ENCODE data around the gene SLC39A11. TPM values are rescaled to one million over a fixed set of nuclear protein-coding genes. Genes with fewer than 3 reads are reported as not detected.
"Not testable (repeated sequence)": the region's sequence is repeated elsewhere in the genome, so short reads cannot be mapped to it uniquely, and the experiment has no call there.

The SLC39A11 gene
- total RNA-seq, 3 donors from 2014 or later = 31.6 to 71.6 (median 51.6) TPM

DNA sequence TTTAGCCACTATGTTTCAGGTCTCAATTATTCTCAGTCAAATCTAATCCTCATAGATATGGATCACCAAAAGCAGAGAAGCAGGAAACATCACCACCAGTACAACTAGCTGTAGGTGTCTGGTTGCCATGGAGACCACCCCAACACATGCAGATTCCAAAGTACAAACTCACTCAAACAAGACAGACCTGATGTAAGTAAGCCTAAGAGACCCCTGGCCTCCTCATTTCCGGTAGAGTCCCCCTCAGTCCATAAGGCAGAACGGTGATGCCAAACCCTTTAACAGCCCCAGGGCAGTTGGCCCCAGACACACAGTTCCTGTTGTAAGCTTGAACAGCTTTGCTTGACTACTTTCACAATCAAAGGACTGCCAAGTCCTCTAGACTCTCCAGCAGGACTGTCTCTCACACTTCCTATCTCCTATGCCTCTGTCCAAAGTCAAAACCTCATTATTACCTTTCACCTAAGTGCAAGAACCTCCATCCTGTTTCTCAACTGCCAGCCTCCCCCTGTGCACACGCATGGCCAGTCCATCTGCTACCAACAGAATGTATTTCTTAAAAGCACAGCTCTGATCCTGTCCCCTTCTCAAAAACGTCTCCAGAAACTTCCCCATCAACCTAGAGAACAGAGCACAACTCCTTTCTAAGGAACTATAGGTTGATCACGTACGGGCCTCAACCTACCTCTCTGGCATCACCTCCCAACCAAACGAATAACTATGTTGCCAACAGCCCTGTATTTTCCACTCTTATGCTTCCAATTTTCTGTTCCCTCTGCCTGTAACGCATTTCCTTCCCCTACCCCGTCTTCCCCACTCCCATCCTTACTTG lies 23.9 kb downstream of the SLC39A11 start:
- intact Hi-C loops (cut with DNase I, micrococcal nuclease) = no loop called here
- Histone ChIP-seq H3K9me3 (no peaks in the 10 kb centered on the region), H3K36me3 (ENCODE audit: low read depth) (no peaks in the 10 kb centered on the region), H3K4me3 (no peak overlapping the region), H3K4me1 (ENCODE audit: low read depth) (no peaks in the 10 kb centered on the region)
- ATAC-seq = peak; percentile 32
- no peak for DNase-seq
- TF ChIP-seq, protein P1, sequence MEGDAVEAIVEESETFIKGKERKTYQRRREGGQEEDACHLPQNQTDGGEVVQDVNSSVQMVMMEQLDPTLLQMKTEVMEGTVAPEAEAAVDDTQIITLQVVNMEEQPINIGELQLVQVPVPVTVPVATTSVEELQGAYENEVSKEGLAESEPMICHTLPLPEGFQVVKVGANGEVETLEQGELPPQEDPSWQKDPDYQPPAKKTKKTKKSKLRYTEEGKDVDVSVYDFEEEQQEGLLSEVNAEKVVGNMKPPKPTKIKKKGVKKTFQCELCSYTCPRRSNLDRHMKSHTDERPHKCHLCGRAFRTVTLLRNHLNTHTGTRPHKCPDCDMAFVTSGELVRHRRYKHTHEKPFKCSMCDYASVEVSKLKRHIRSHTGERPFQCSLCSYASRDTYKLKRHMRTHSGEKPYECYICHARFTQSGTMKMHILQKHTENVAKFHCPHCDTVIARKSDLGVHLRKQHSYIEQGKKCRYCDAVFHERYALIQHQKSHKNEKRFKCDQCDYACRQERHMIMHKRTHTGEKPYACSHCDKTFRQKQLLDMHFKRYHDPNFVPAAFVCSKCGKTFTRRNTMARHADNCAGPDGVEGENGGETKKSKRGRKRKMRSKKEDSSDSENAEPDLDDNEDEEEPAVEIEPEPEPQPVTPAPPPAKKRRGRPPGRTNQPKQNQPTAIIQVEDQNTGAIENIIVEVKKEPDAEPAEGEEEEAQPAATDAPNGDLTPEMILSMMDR (IDR thresholded peaks at IDR 0.05) = no peak

DNA sequence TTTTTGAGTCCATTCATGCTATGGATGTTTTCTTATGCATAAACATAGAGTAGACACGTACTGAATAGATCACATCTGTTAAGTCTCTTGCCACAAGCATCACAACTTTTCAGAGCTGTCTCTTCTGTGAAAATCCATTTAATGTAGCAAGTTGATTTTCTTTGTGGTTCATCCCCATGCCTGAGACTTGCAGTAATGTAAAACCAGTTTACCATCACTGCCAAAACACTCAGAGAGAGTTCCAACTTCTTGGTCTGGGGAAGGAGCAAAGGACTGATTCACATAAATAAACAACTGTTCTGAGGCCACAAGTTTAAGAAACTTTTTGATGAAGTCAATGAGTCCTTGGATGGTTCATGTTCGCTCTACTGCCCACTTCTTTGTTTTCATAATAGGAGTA lies 24.8 kb downstream of the SLC39A11 start:
- ATAC-seq; DNase-seq; H3K4me1 ChIP-seq (ENCODE audit: low read depth); H3K36me3 ChIP-seq (ENCODE audit: low read depth); H3K9me3 ChIP-seq; intact Hi-C loops (cut with DNase I, micrococcal nuclease); H3K4me3 ChIP-seq: not testable (repeated sequence)

DNA sequence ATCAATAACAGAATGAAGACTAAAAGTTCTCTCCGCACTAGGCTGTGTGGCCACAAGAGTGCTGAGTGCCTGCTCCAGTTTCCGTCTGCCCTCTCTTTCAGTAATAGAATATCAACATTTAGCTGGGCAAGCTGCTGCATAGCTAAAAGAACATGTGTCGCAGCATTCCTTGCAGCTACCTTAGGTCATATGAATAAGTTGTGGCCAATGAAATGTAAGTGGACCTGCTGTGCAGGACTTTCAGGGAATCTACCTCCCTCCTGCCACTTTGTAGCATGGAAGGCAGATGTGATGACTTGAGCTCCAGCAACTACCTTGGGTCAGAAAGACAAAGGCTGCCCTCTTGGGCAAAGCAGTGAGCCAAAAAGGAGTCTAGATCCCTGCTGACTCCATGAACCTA lies 25.4 kb downstream of the SLC39A11 start:
- intact Hi-C loops (cut with DNase I, micrococcal nuclease) = no loop called here
- H3K4me1 ChIP-seq (ENCODE audit: low read depth) = no peaks in the 10 kb centered on the region
- H3K9me3 ChIP-seq = no peaks in the 10 kb centered on the region
- H3K36me3 ChIP-seq (ENCODE audit: low read depth) = no peaks in the 10 kb centered on the region
- TF ChIP-seq, protein P1 (IDR thresholded peaks at IDR 0.05) = no peak
- ATAC-seq (no peak), DNase-seq (no peak)
- H3K4me3 ChIP-seq = no peak overlapping the region

DNA sequence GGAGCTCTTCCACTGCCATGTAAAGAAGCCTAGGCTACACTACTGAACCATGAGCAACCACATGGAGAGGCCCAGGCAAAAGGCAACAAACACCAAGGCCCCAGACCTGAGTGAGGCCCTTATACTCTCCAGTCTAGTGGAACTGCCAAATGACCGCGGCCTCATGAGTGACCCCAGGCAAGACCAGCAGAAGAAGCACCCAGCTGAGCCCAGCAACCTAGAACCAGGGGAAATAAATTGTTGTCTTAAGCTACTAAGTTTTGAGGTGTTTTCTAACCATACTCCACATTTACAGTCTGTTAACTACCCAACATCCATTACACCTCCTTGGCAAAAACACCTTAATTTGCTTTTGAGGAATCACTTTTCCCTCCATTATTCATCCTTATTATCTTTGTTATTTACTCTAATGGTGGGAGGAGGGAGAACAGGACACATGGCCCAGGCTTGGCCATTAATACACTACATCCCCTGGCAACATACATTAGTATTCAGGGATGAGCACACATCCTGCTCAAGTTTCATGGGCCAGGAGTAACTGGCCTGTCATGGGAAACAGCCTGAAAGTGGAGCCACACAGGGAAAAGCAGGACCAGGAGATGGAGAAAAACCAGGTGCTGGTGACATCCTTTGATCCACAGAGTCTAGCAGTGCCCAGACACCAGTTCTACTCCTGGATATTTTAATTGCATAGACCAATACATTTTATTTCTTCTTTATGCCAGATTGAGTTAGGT lies 26.2 kb downstream of the SLC39A11 start:
- TF ChIP-seq, protein P1 (IDR thresholded peaks at IDR 0.05) = no peak
- no peak overlapping the region for H3K4me3 ChIP-seq
- ATAC-seq = no peak
- no peak for DNase-seq
- no peaks in the 10 kb centered on the region for H3K9me3 ChIP-seq
- no peaks in the 10 kb centered on the region for H3K36me3 ChIP-seq (ENCODE audit: low read depth)
- intact Hi-C loops (cut with DNase I, micrococcal nuclease) = no loop called here
- H3K4me1 ChIP-seq (ENCODE audit: low read depth) = no peaks in the 10 kb centered on the region

DNA sequence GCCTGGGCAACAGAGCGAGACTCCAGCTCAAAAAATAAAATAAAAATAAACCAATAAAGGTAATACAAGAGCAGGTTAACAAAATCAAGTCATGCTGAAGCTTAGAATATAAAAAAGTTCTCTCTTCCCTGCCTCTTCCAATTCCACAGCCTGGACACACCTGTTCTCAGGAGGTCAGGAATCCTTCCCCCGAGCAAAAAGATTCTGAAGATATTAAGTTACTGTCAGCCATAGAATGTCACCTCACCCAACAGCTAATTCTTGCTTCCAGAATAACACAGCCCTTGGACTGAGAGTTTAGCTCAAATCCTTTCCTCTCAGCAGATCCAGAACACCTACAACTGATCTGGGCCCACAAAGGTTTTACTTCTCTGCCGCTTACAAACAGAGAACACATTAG lies 27.1 kb downstream of the SLC39A11 start:
- Histone ChIP-seq H3K9me3 (no peaks in the 10 kb centered on the region), H3K4me3 (no peak overlapping the region), H3K36me3 (ENCODE audit: low read depth) (no peaks in the 10 kb centered on the region), H3K4me1 (ENCODE audit: low read depth) (no peaks in the 10 kb centered on the region)
- TF ChIP-seq, protein P1 (IDR thresholded peaks at IDR 0.05) = no peak
- no peak for ATAC-seq
- DNase-seq = no peak
- intact Hi-C loops (cut with DNase I, micrococcal nuclease) = no loop called here
